BJ (cell line): ENCODE data around the gene MYRFL. TPM values are rescaled to one million over a fixed set of nuclear protein-coding genes. Genes with fewer than 3 reads are reported as not detected.

Experiments used
- CTCF ChIA-PET: fragments of 350-600 bp; formaldehyde crosslinking; extraction: SDS; loops from one replicate; lab custom pipeline; 2021; ENCODE audit warnings: antibody characterized with exemption, inconsistent platforms; lab: Yijun Ruan, JAX
- POLR2A ChIA-PET: fragments of 300-600 bp; sonication (Branson Sonifier 250); formaldehyde crosslinking; extraction: SDS; loops from one replicate; lab custom pipeline; 2021; ENCODE audit warnings: antibody characterized with exemption; lab: Charles Lee
- DNase-seq: peaks from one replicate; pipeline ENCODE4 v3.0.0-alpha.2; 2011; ENCODE audit warnings: low read depth
- H3K27me3 ChIP-seq: 2 replicates; pipeline ENCODE4 v1.6.0; 2011; ENCODE audit warnings: low read length; ENCODE audit not compliant: control insufficient read depth, insufficient read depth
- H3K36me3 ChIP-seq: 2 replicates; pipeline ENCODE4 v1.5.1; 2011; ENCODE audit warnings: low read length; ENCODE audit not compliant: control insufficient read depth, insufficient read depth
- H3K4me3 ChIP-seq: 2 replicates; pipeline ENCODE4 v1.5.1; 2011; ENCODE audit warnings: low read depth, mild to moderate bottlenecking, control low read depth, low read length
- polyA plus RNA-seq: library from polyadenylated mRNA; depleted of rRNA; stranded (reverse); fragments of >200 nt; gene quantifications from 2 replicates; pipeline ENCODE4 v1.2.3, GENCODE V29; 2011; rRNA removed
- TF ChIP-seq, protein P1 (sequence below): IDR thresholded peaks from 2 replicates; pipeline ENCODE4 v1.5.1; 2011; ENCODE audit warnings: low read depth, mild to moderate bottlenecking, control low read depth, inconsistent platforms, low read length, moderate library complexity; ENCODE audit not compliant: insufficient read depth

MYRFL gene
- polyA plus RNA-seq, 1 experiment: not detected

DNA sequence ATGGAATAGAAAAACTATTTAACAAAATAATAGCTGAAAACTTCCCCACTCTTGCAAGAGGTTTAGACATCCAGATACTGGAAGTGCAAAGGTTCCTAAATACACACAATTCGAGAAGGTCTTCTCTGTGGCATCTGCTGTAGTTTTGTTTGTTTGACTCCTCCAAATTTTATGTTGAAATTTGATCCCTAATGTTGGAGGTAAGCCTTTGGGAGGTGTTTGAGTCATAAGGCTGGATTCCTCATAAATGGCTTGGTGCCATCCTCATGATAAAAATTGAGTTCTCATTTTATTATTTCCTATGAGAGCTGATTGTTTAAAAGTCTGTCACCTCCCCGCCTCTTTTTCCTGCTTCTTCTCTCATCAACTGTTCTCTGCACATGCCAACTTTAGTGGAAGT lies 182.7 kb downstream of the MYRFL start:
- ChIA-PET POLR2A (no interaction called here), CTCF (interaction anchor here (1.0 kb wide), 1 partner anchor 11 kb away, joined by 3 read pairs; no protein-coding TSS in a partner anchor)
- peaks cover 1% of the 10 kb centered on the region for H3K27me3 ChIP-seq
- no peak for DNase-seq
- no peaks in the 10 kb centered on the region for H3K36me3 ChIP-seq
- TF ChIP-seq, protein P1, sequence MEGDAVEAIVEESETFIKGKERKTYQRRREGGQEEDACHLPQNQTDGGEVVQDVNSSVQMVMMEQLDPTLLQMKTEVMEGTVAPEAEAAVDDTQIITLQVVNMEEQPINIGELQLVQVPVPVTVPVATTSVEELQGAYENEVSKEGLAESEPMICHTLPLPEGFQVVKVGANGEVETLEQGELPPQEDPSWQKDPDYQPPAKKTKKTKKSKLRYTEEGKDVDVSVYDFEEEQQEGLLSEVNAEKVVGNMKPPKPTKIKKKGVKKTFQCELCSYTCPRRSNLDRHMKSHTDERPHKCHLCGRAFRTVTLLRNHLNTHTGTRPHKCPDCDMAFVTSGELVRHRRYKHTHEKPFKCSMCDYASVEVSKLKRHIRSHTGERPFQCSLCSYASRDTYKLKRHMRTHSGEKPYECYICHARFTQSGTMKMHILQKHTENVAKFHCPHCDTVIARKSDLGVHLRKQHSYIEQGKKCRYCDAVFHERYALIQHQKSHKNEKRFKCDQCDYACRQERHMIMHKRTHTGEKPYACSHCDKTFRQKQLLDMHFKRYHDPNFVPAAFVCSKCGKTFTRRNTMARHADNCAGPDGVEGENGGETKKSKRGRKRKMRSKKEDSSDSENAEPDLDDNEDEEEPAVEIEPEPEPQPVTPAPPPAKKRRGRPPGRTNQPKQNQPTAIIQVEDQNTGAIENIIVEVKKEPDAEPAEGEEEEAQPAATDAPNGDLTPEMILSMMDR: no peak
- no peak overlapping the region for H3K4me3 ChIP-seq

Other genes starting within 250 kb of the MYRFL start
- gene CCT2, start 239.8 kb upstream of the MYRFL start, polyA plus RNA-seq: 225 and 228 TPM in 2 replicates
- gene LRRC10, start 214.3 kb upstream of the MYRFL start, polyA plus RNA-seq: not detected in 2 replicates
- gene BEST3, start 125.9 kb upstream of the MYRFL start, polyA plus RNA-seq: not detected in 2 replicates
- 2.1 and 3.8 TPM in 2 replicates for gene RAB3IP, start 86.4 kb upstream of the MYRFL start, polyA plus RNA-seq